Neural crest cell (in vitro differentiated cells): ENCODE results near the gene ACSL5. TPM values are rescaled to one million over a fixed set of nuclear protein-coding genes. Genes with fewer than 3 reads are reported as not detected.

ENCODE experiments used
- DNase-seq: peaks from one replicate; pipeline ENCODE4 v3.0.0; 2021; ENCODE audit warnings: low read depth, mixed read lengths, low spot score
- H3K27ac Mint-ChIP-seq: one replicate; pipeline ENCODE4 v1.8.0; 2021; ENCODE audit warnings: mild to moderate bottlenecking, mixed read lengths; ENCODE audit not compliant: unreplicated experiment
- H3K27me3 Mint-ChIP-seq: 2 replicates; pipeline ENCODE4 v1.8.0; 2021; ENCODE audit warnings: low read depth, mild to moderate bottlenecking, mixed read lengths
- H3K36me3 Mint-ChIP-seq: 2 replicates; pipeline ENCODE4 v1.8.0; 2021; ENCODE audit warnings: low read depth, mild to moderate bottlenecking, mixed read lengths
- H3K4me1 Mint-ChIP-seq: 2 replicates; pipeline ENCODE4 v1.8.0; 2021; ENCODE audit warnings: mixed read lengths
- H3K4me3 Mint-ChIP-seq: one replicate; pipeline ENCODE4 v1.8.0; 2021; ENCODE audit warnings: mild to moderate bottlenecking, mixed read lengths
- H3K9me3 Mint-ChIP-seq: 2 replicates; pipeline ENCODE4 v1.8.0; 2021; ENCODE audit warnings: mixed read lengths
- total RNA-seq: library from RNA; stranded (reverse); gene quantifications from 2 replicates; pipeline ENCODE4 v1.2.1, GENCODE V29; 2021
- TF ChIP-seq, protein P1 (sequence below): fragments of 200-600 bp; sonication (generic); conservative IDR thresholded peaks from 2 replicates; pipeline ENCODE4 v1.5.0; 2021; ENCODE audit warnings: antibody characterized with exemption, mild to moderate bottlenecking

The ACSL5 gene
- total RNA-seq, 1 donor from 2014 or later: not detected

DNA sequence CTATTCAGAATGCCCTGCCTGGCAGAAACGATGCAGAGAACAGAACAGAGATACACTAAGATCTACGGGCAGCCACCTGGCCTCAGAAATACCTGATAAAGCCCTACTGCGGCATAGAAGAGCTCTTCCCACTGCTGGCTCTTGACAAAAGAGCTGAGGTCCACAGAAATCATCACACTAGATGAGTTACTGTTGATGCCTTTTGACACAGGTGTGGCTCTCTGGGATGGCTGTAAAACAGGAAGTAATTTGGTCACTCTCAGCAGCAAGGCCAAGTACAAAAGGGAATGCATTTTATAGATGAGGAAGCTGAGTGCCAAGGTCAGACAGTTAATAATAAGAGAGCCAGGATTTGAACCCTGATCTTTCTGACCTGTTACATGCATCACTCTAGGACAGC is 35.0 kb upstream of the ACSL5 start:
- TF ChIP-seq, protein P1, sequence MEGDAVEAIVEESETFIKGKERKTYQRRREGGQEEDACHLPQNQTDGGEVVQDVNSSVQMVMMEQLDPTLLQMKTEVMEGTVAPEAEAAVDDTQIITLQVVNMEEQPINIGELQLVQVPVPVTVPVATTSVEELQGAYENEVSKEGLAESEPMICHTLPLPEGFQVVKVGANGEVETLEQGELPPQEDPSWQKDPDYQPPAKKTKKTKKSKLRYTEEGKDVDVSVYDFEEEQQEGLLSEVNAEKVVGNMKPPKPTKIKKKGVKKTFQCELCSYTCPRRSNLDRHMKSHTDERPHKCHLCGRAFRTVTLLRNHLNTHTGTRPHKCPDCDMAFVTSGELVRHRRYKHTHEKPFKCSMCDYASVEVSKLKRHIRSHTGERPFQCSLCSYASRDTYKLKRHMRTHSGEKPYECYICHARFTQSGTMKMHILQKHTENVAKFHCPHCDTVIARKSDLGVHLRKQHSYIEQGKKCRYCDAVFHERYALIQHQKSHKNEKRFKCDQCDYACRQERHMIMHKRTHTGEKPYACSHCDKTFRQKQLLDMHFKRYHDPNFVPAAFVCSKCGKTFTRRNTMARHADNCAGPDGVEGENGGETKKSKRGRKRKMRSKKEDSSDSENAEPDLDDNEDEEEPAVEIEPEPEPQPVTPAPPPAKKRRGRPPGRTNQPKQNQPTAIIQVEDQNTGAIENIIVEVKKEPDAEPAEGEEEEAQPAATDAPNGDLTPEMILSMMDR: no peak
- H3K4me3 Mint-ChIP-seq: no peak overlapping the region
- peaks cover 2% of the 10 kb centered on the region for H3K27me3 Mint-ChIP-seq
- no peaks in the 10 kb centered on the region for H3K9me3 Mint-ChIP-seq
- no peak for DNase-seq
- H3K36me3 Mint-ChIP-seq: no peaks in the 10 kb centered on the region
- peaks cover 13% of the 10 kb centered on the region for H3K4me1 Mint-ChIP-seq
- H3K27ac Mint-ChIP-seq: no peak overlapping the region

DNA sequence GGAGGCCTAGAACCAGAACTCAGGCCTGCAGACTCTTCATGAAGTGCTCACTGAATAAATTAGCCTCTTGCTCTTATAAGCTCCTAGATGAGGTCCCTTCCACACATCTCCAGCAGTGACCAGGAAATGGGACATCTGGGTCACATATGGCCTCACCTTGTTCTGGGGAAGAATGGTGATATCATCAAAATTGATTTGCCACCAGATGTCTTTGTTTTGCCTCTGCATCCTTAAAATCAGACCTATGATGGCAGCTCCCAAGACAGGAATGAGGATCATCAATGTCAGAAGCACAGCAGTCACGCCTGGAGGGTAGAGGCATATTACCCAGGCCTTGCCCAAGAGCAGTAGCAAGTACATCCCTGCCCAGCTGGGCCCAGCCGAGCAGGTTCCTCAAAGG is 33.3 kb upstream of the ACSL5 start:
- Mint-ChIP-seq H3K4me3 (no peak overlapping the region), H3K4me1 (peaks cover 6% of the 10 kb centered on the region), H3K27ac (no peak overlapping the region), H3K36me3 (no peaks in the 10 kb centered on the region), H3K9me3 (no peaks in the 10 kb centered on the region), H3K27me3 (peaks cover 2% of the 10 kb centered on the region)
- TF ChIP-seq, protein P1: no peak
- no peak for DNase-seq

DNA sequence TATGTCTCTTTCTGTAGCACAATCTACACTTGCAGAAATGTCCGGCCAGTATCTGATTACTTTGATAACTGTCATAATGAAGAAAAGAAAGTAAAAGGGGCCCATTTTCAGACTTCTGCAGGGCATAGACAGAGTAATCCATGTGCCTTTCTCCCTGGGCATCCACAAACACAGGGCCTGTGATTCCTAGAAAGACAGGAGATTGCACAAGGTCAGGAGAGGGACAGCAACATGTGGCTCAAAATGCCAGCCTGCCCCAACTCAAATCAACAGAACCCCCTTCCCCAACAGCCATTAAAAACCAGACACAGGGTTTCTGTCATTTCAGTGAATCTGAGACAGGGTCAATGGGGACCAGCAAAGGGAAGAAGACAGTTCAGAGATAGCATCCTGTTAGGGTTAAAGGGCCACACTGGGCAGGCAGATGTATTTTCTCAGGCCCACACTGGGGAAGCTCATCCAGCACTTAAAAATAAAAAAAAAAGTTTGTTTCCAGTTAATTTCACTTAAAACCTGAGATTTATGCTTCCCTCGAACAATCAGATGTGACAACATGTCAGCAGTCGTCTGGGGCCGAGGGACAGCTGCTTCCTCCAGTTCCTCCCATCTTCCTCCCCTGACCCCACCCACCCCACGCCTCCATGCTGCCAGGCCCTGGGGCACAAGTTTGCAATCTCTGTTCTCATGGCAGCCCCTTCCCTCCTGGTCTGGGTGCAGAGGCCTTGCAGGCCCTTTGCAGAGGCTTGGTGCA is 30.7 kb upstream of the ACSL5 start:
- no peaks in the 10 kb centered on the region for H3K36me3 Mint-ChIP-seq
- no peak overlapping the region for H3K27ac Mint-ChIP-seq
- TF ChIP-seq, protein P1: no peak
- no peak for DNase-seq
- H3K4me3 Mint-ChIP-seq: no peak overlapping the region
- H3K9me3 Mint-ChIP-seq: no peaks in the 10 kb centered on the region
- no peaks in the 10 kb centered on the region for H3K27me3 Mint-ChIP-seq
- no peaks in the 10 kb centered on the region for H3K4me1 Mint-ChIP-seq

DNA sequence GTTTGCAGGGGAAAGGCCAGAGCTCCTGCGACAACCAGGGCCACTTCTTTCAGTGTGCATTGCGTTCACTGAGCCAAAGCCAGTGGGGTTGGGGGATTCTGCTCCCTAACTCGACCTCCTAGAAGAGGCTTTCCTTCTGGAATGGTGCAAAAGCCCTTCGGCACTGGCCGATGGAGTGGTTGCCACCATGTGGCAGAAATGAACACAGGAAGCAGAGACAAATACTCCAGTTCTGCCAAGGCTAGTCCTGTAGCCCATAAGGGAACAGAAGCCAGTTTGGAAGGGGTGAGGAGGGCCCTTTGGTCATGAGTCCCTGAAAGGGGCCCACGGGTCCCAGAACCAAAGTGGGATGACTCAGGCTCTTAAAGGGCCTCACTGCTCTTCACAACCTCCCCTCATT is 29.7 kb upstream of the ACSL5 start:
- no peak overlapping the region for H3K27ac Mint-ChIP-seq
- H3K4me1 Mint-ChIP-seq: no peaks in the 10 kb centered on the region
- TF ChIP-seq, protein P1: no peak
- H3K9me3 Mint-ChIP-seq: no peaks in the 10 kb centered on the region
- no peak for DNase-seq
- no peak overlapping the region for H3K4me3 Mint-ChIP-seq
- no peaks in the 10 kb centered on the region for H3K36me3 Mint-ChIP-seq
- no peaks in the 10 kb centered on the region for H3K27me3 Mint-ChIP-seq

DNA sequence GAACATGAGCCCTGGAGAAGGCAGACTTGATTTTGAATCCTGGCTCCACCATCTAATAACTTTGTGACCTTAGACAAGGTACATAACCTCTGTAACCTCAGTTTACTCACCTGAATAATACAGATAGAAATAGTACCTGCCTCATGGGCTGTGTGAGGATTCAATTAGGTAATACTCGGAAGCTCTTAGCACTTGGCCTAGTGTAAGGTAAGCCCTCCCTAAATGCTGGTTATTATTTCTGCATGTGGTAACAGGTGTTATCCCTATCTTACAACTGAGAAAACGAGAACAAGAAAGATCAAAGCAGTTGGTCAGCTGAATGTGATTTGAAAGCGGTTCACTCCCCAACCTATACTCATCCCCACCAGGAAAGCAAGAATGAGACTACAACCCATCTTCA is 28.7 kb upstream of the ACSL5 start:
- Mint-ChIP-seq H3K27ac (no peak overlapping the region), H3K27me3 (no peaks in the 10 kb centered on the region), H3K4me3 (no peak overlapping the region), H3K4me1 (no peaks in the 10 kb centered on the region), H3K36me3 (no peaks in the 10 kb centered on the region), H3K9me3 (no peaks in the 10 kb centered on the region)
- no peak for DNase-seq
- TF ChIP-seq, protein P1: no peak
